HepG2 (cell line): Measurements from ENCODE around the gene RRBP1. TPM values are rescaled to one million over a fixed set of nuclear protein-coding genes. Genes with fewer than 3 reads are reported as not detected.

Experiments used
- ARNTL ChIP-seq: sonication (generic); formaldehyde crosslinking; IDR thresholded peaks from 2 replicates; pipeline ENCODE4 v1.4.0; 2020; ENCODE audit warnings: mild to moderate bottlenecking, missing genetic modification reagents
- DPF2 ChIP-seq: sonication (generic); formaldehyde crosslinking; IDR thresholded peaks from 2 replicates; pipeline ENCODE4 v1.4.0; 2020; ENCODE audit warnings: mild to moderate bottlenecking, low read depth, missing genetic modification reagents, borderline replicate concordance
- EP300 ChIP-seq, 3 experiments: sonication (generic) in 1 of 3; formaldehyde crosslinking in 1 of 3; IDR thresholded peaks; 2 replicates each; pipeline versions ENCODE4 v1.5.1 to v1.6.1; 2011 to 2020; ENCODE audit warnings: low read depth in 2 of 3, low read length in 2 of 3, borderline replicate concordance in 1 of 3, improper control_type of control experiment in 1 of 3, mild to moderate bottlenecking in 1 of 3, missing genetic modification reagents in 1 of 3, moderate library complexity in 1 of 3
- FOXJ3 ChIP-seq: sonication (generic); formaldehyde crosslinking; IDR thresholded peaks from 2 replicates; pipeline ENCODE4 v1.4.0; 2020; ENCODE audit warnings: missing genetic modification reagents, mild to moderate bottlenecking, borderline replicate concordance
- HHEX ChIP-seq: IDR thresholded peaks from 2 replicates; pipeline ENCODE4 v1.6.1; 2016; ENCODE audit warnings: control low read depth
- HMG20A ChIP-seq: IDR thresholded peaks from 2 replicates; pipeline ENCODE4 v1.6.1; 2016; ENCODE audit warnings: borderline replicate concordance
- HNF4G ChIP-seq, 2 experiments: sonication (generic) in 1 of 2; formaldehyde crosslinking in 1 of 2; IDR thresholded peaks; 2 replicates each; pipeline versions ENCODE4 v1.4.0 to v1.6.1; 2011 to 2020; ENCODE audit warnings: borderline replicate concordance in 2 of 2, low read depth in 2 of 2, mild to moderate bottlenecking in 2 of 2, low read length in 1 of 2, missing genetic modification reagents in 1 of 2, moderate library complexity in 1 of 2
- HOXA9 ChIP-seq: sonication (generic); formaldehyde crosslinking; IDR thresholded peaks from 2 replicates; pipeline ENCODE4 v1.8.1; 2022; ENCODE audit warnings: missing genetic modification reagents, mild to moderate bottlenecking, moderate library complexity, borderline replicate concordance
- KAT8 ChIP-seq: IDR thresholded peaks from 2 replicates; pipeline ENCODE4 v1.6.1; 2016; ENCODE audit warnings: missing genetic modification reagents, missing compliant biosample characterization
- NPAS2 ChIP-seq: sonication (generic); formaldehyde crosslinking; IDR thresholded peaks from 2 replicates; pipeline ENCODE4 v1.8.0; 2022; ENCODE audit warnings: mild to moderate bottlenecking, missing genetic modification reagents, borderline replicate concordance
- POLR2AphosphoS5 ChIP-seq: IDR thresholded peaks from 2 replicates; pipeline ENCODE4 v1.6.1; 2012; ENCODE audit warnings: low read depth, low read length
- PTBP1 ChIP-seq: fragments of 200-400 bp; formaldehyde crosslinking; IDR thresholded peaks from 2 replicates; pipeline ENCODE4 v1.6.1; 2018; ENCODE audit warnings: low read length, low read depth; ENCODE audit not compliant: poor library complexity, severe bottlenecking
- RBM22 ChIP-seq: fragments of 200-400 bp; formaldehyde crosslinking; optimal IDR thresholded peaks from 2 replicates; pipeline ENCODE3; 2017; ENCODE audit warnings: mild to moderate bottlenecking, low read length, moderate library complexity
- SIX4 ChIP-seq: sonication (generic); formaldehyde crosslinking; IDR thresholded peaks from 2 replicates; pipeline ENCODE4 v1.4.0; 2020; ENCODE audit warnings: missing genetic modification reagents
- TBP ChIP-seq: sonication (generic); formaldehyde crosslinking; IDR thresholded peaks from 2 replicates; pipeline ENCODE4 v1.5.0; 2020; ENCODE audit warnings: missing genetic modification reagents
- TCF7L2 ChIP-seq: IDR thresholded peaks from 2 replicates; pipeline ENCODE4 v1.6.1; 2011; ENCODE audit warnings: mild to moderate bottlenecking, low read depth, low read length, moderate library complexity
- U2AF2 ChIP-seq: fragments of 200-400 bp; formaldehyde crosslinking; IDR thresholded peaks from 2 replicates; pipeline ENCODE4 v1.6.1; 2017; ENCODE audit warnings: low read depth, mild to moderate bottlenecking, low read length
- ZBTB20 ChIP-seq: sonication (generic); formaldehyde crosslinking; IDR thresholded peaks from 2 replicates; pipeline ENCODE4 v1.8.1; 2023; ENCODE audit warnings: missing genetic modification reagents, low read depth, mild to moderate bottlenecking, borderline replicate concordance
- ZNF124 ChIP-seq: sonication (generic); formaldehyde crosslinking; IDR thresholded peaks from 2 replicates; pipeline ENCODE4 v1.4.0; 2020; ENCODE audit warnings: missing genetic modification reagents
- ZNF431 ChIP-seq: sonication (generic); formaldehyde crosslinking; IDR thresholded peaks from 2 replicates; pipeline ENCODE4 v1.9.0; 2022; ENCODE audit warnings: missing genetic modification reagents, low read depth, mild to moderate bottlenecking, borderline replicate concordance
- ZNF432 ChIP-seq: sonication (generic); formaldehyde crosslinking; IDR thresholded peaks from 2 replicates; pipeline ENCODE4 v1.5.0; 2020; ENCODE audit warnings: missing genetic modification reagents, mild to moderate bottlenecking, borderline replicate concordance
- ZNF670 ChIP-seq: sonication (generic); formaldehyde crosslinking; IDR thresholded peaks from 2 replicates; pipeline ENCODE4 v1.8.0; 2022; ENCODE audit warnings: mild to moderate bottlenecking, missing genetic modification reagents, borderline replicate concordance
- ZSCAN9 ChIP-seq: IDR thresholded peaks from 2 replicates; pipeline ENCODE4 v1.6.1; 2016; ENCODE audit warnings: borderline replicate concordance
- polyA plus RNA-seq, 8 experiments: library from polyadenylated mRNA; depleted of rRNA in 3 of 8; stranded (reverse) in 7 of 8; unstranded in 1 of 8; fragments of >200 nt; fragmentation: Illumina TruSeq in 4 of 8; extraction: Trizol in 4 of 8; gene quantifications; 2 replicates each; pipeline versions ENCODE4 v1.2.1 to v1.2.3, GENCODE V29; 2011 to 2016; ENCODE audit warnings: low read depth in 4 of 8, missing spikeins in 1 of 8, mixed read lengths in 1 of 8; ENCODE audit not compliant: insufficient read depth in 1 of 8
- total RNA-seq, 5 experiments: library from RNA; depleted of rRNA; stranded (reverse); fragments of >200 nt; fragmentation: Illumina TruSeq; extraction: Trizol; gene quantifications; 2 replicates each; pipeline ENCODE4 v1.2.3, GENCODE V29; 2016; ENCODE audit warnings: low read depth in 1 of 5
- TF ChIP-seq, protein P1 (sequence below): IDR thresholded peaks from 2 replicates; pipeline ENCODE4 v1.6.1; 2016; ENCODE audit warnings: missing compliant biosample characterization, missing genetic modification reagents, borderline replicate concordance
- TF ChIP-seq, protein P2 (sequence below), 2 experiments: IDR thresholded peaks; 2 replicates each; pipeline ENCODE4 v1.6.1; 2011 to 2012; ENCODE audit warnings: low read length in 2 of 2, borderline replicate concordance in 1 of 2, low read depth in 1 of 2, mild to moderate bottlenecking in 1 of 2, moderate library complexity in 1 of 2

Gene RRBP1
- total and polyA plus RNA-seq, 2 of the 13 experiments (the other 11 are each of a cell fraction or from before 2014, with no cell fraction given) = 150 to 222 TPM

GRCh38 chr20:17668432-17668831 is 13.6 kb downstream of the RRBP1 start (continued):
- no peak for TF ChIP-seq HOXA9
- TF ChIP-seq TCF7L2 = no peak
- TF ChIP-seq ZSCAN9 = no peak
- TF ChIP-seq ARNTL = no peak
- no peak for TF ChIP-seq PTBP1
- TF ChIP-seq U2AF2 = no peak
- TF ChIP-seq ZNF431 (CRISPR knock-in tag) = 0 out of 2 replicates have a peak, but pooled peaks have one; percentile 32
- TF ChIP-seq, protein P1, sequence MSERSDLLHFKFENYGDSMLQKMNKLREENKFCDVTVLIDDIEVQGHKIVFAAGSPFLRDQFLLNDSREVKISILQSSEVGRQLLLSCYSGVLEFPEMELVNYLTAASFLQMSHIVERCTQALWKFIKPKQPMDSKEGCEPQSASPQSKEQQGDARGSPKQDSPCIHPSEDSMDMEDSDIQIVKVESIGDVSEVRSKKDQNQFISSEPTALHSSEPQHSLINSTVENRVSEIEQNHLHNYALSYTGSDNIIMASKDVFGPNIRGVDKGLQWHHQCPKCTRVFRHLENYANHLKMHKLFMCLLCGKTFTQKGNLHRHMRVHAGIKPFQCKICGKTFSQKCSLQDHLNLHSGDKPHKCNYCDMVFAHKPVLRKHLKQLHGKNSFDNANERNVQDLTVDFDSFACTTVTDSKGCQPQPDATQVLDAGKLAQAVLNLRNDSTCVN = no peak
- peak; percentile 88 for TF ChIP-seq RBM22
- no peak for TF ChIP-seq KAT8 (CRISPR knock-in tag)
- peak; percentile 45; the same call in 1 of the 2 replicates for TF ChIP-seq POLR2AphosphoS5
- TF ChIP-seq HMG20A (CRISPR knock-in tag) = no peak
- TF ChIP-seq HHEX (CRISPR knock-in tag) = no peak
- no peak for TF ChIP-seq ZNF124
- no peak for TF ChIP-seq DPF2 (CRISPR knock-in tag)
- no peak for TF ChIP-seq NPAS2 (CRISPR knock-in tag)
- TF ChIP-seq FOXJ3 (CRISPR knock-in tag) = no peak
- no peak for TF ChIP-seq SIX4 (CRISPR knock-in tag)
- no peak for TF ChIP-seq ZNF432
- TF ChIP-seq, protein P2, sequence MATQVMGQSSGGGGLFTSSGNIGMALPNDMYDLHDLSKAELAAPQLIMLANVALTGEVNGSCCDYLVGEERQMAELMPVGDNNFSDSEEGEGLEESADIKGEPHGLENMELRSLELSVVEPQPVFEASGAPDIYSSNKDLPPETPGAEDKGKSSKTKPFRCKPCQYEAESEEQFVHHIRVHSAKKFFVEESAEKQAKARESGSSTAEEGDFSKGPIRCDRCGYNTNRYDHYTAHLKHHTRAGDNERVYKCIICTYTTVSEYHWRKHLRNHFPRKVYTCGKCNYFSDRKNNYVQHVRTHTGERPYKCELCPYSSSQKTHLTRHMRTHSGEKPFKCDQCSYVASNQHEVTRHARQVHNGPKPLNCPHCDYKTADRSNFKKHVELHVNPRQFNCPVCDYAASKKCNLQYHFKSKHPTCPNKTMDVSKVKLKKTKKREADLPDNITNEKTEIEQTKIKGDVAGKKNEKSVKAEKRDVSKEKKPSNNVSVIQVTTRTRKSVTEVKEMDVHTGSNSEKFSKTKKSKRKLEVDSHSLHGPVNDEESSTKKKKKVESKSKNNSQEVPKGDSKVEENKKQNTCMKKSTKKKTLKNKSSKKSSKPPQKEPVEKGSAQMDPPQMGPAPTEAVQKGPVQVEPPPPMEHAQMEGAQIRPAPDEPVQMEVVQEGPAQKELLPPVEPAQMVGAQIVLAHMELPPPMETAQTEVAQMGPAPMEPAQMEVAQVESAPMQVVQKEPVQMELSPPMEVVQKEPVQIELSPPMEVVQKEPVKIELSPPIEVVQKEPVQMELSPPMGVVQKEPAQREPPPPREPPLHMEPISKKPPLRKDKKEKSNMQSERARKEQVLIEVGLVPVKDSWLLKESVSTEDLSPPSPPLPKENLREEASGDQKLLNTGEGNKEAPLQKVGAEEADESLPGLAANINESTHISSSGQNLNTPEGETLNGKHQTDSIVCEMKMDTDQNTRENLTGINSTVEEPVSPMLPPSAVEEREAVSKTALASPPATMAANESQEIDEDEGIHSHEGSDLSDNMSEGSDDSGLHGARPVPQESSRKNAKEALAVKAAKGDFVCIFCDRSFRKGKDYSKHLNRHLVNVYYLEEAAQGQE (IDR thresholded peaks at IDR 0.05; ENCODE audit: borderline replicate concordance in 1 of 2, low read depth in 1 of 2, low read length in 2 of 2) = no peak
- TF ChIP-seq ZBTB20 (CRISPR knock-in tag) = no peak
- TF ChIP-seq HNF4G (IDR thresholded peaks at IDR 0.05; ENCODE audit: borderline replicate concordance, low read depth, low read length) = no peak
- TF ChIP-seq HNF4G (CRISPR knock-in tag; IDR thresholded peaks at IDR 0.05; ENCODE audit: borderline replicate concordance, low read depth) = no peak
- no peak for TF ChIP-seq ZNF670 (CRISPR knock-in tag)
- no peak for TF ChIP-seq TBP
- no peak for TF ChIP-seq EP300 (IDR thresholded peaks at IDR 0.05; ENCODE audit: low read depth in 2 of 2, low read length in 2 of 2)
- TF ChIP-seq EP300 (CRISPR knock-in tag; IDR thresholded peaks at IDR 0.05; ENCODE audit: borderline replicate concordance) = no peak
